Vagina (tissue), 2 donors: ENCODE data around the gene RPS6KA2. TPM values are rescaled to one million over a fixed set of nuclear protein-coding genes. Genes with fewer than 3 reads are reported as not detected.

Source experiments
- DNase-seq, 2 donors: peaks; one replicate each; pipeline ENCODE4 v3.0.0-alpha.2; 2017; ENCODE audit errors: extremely low spot score in 2 of 2
- H3K27ac ChIP-seq: fragments of 200-600 bp; sonication (generic); one replicate; pipeline ENCODE4 v1.5.1; 2019
- H3K27me3 ChIP-seq: fragments of 200-600 bp; sonication (generic); one replicate; pipeline ENCODE4 v1.5.1; 2019
- H3K36me3 ChIP-seq, 2 donors: fragments of 200-600 bp; sonication (generic); one replicate each; pipeline ENCODE4 v1.5.1; 2017 to 2019
- H3K4me1 ChIP-seq: fragments of 200-600 bp; sonication (generic); one replicate; pipeline ENCODE4 v1.5.1; 2019
- H3K4me3 ChIP-seq, 2 donors: fragments of 200-600 bp; sonication (generic); 1 replicate in 1 of 2; 2 replicates in 1 of 2; pipeline ENCODE4 v1.5.1; 2016 to 2019
- H3K9me3 ChIP-seq: fragments of 200-600 bp; sonication (generic); one replicate; pipeline ENCODE4 v1.5.1; 2019
- CTCF ChIP-seq, 3 experiments: fragments of 450-650 bp in 2 of 3; fragments of 200-600 bp in 1 of 3; sonication (generic) in 1 of 3; IDR thresholded peaks; one replicate each; pipeline ENCODE4 v1.5.1; 2017 to 2019; ENCODE audit warnings: antibody characterized with exemption in 3 of 3, mild to moderate bottlenecking in 2 of 3, moderate library complexity in 2 of 3
- POLR2A ChIP-seq, 2 donors: fragments of 450-650 bp; IDR thresholded peaks; one replicate each; pipeline ENCODE4 v1.6.1; 2017; ENCODE audit warnings: antibody characterized with exemption in 2 of 2, mild to moderate bottlenecking in 2 of 2, moderate library complexity in 2 of 2
- POLR2AphosphoS5 ChIP-seq, 2 donors: sonication (generic); formaldehyde crosslinking; IDR thresholded peaks; one replicate each; pipeline ENCODE4 v1.9.0; 2017; ENCODE audit warnings: antibody characterized with exemption in 2 of 2, mild to moderate bottlenecking in 2 of 2, low read depth in 1 of 2; ENCODE audit not compliant: insufficient read depth in 1 of 2
- intact Hi-C: fragments of 100-400 bp; cut with DNase I; formaldehyde crosslinking; loops from one replicate; pipeline ENCODE4 v1.15.1; 2023
- total RNA-seq: library from RNA; depleted of rRNA; stranded (reverse); fragments of >200 nt; gene quantifications from one replicate; pipeline ENCODE4 v1.2.3, GENCODE V29; 2016

The RPS6KA2 gene
- total RNA-seq, 1 donor from 2014 or later = 65.1 TPM

GRCh38 chr6:166642646-166643045 is 15.6 kb upstream of the RPS6KA2 start:
- H3K27ac ChIP-seq = no peak overlapping the region
- intact Hi-C loops = no loop called here
- no peaks in the 10 kb centered on the region for H3K27me3 ChIP-seq
- H3K9me3 ChIP-seq = no peaks in the 10 kb centered on the region
- H3K4me1 ChIP-seq = no peaks in the 10 kb centered on the region
- no peak overlapping the region for H3K4me3 ChIP-seq
- no peak for DNase-seq
- TF ChIP-seq POLR2A (IDR thresholded peaks at IDR 0.05) = no peak
- TF ChIP-seq CTCF (IDR thresholded peaks at IDR 0.05) = no peak
- no peak for TF ChIP-seq POLR2AphosphoS5 (IDR thresholded peaks at IDR 0.05; ENCODE audit: insufficient read depth in 1 of 2, low read depth in 1 of 2)
- H3K36me3 ChIP-seq = no peaks in the 10 kb centered on the region

GRCh38 chr6:166640342-166641043 is 13.4 kb upstream of the RPS6KA2 start:
- Histone ChIP-seq H3K4me3 (no peak overlapping the region), H3K27ac (no peak overlapping the region), H3K27me3 (no peaks in the 10 kb centered on the region)

GRCh38 chr6:166639921-166640320 is 12.9 kb upstream of the RPS6KA2 start:
- no peak for DNase-seq
- no peak overlapping the region for H3K4me3 ChIP-seq
- intact Hi-C loops = no loop called here

More at GRCh38 chr6:166640342-166641043, 13.4 kb upstream of the RPS6KA2 start:
- Histone ChIP-seq H3K36me3 (no peaks in the 10 kb centered on the region), H3K4me1 (peaks cover 15% of the 10 kb centered on the region), H3K9me3 (no peaks in the 10 kb centered on the region)
- intact Hi-C loops = no loop called here
- DNase-seq = no peak
- TF ChIP-seq POLR2A (IDR thresholded peaks at IDR 0.05) (no peak), CTCF (IDR thresholded peaks at IDR 0.05) (no peak), POLR2AphosphoS5 (IDR thresholded peaks at IDR 0.05; ENCODE audit: insufficient read depth in 1 of 2, low read depth in 1 of 2) (no peak)

GRCh38 chr6:166638573-166638964 is 11.5 kb upstream of the RPS6KA2 start:
- Histone ChIP-seq H3K4me3 (no peak overlapping the region), H3K36me3 (no peaks in the 10 kb centered on the region), H3K27me3 (no peaks in the 10 kb centered on the region), H3K9me3 (no peaks in the 10 kb centered on the region), H3K27ac (no peak overlapping the region), H3K4me1 (peaks cover 15% of the 10 kb centered on the region)
- intact Hi-C loops = no loop called here
- no peak for DNase-seq
- TF ChIP-seq CTCF (IDR thresholded peaks at IDR 0.05) (no peak), POLR2A (IDR thresholded peaks at IDR 0.05) (no peak), POLR2AphosphoS5 (IDR thresholded peaks at IDR 0.05; ENCODE audit: insufficient read depth in 1 of 2, low read depth in 1 of 2) (no peak)

More at GRCh38 chr6:166639921-166640320, 12.9 kb upstream of the RPS6KA2 start:
- Histone ChIP-seq H3K27me3 (no peaks in the 10 kb centered on the region), H3K9me3 (no peaks in the 10 kb centered on the region), H3K27ac (no peak overlapping the region), H3K4me1 (peaks cover 15% of the 10 kb centered on the region), H3K36me3 (no peaks in the 10 kb centered on the region)
- TF ChIP-seq POLR2AphosphoS5 (IDR thresholded peaks at IDR 0.05; ENCODE audit: insufficient read depth in 1 of 2, low read depth in 1 of 2) (no peak), CTCF (IDR thresholded peaks at IDR 0.05) (no peak), POLR2A (IDR thresholded peaks at IDR 0.05) (no peak)

- Histone ChIP-seq H3K36me3 (no peaks in the 10 kb centered on the region), H3K27ac (no peak overlapping the region), H3K9me3 (no peaks in the 10 kb centered on the region), H3K27me3 (no peaks in the 10 kb centered on the region), H3K4me1 (peaks cover 15% of the 10 kb centered on the region), H3K4me3 (no peak overlapping the region)
- TF ChIP-seq CTCF (IDR thresholded peaks at IDR 0.05) = no peak
- no peak for TF ChIP-seq POLR2A (IDR thresholded peaks at IDR 0.05)
- no peak for TF ChIP-seq POLR2AphosphoS5 (IDR thresholded peaks at IDR 0.05; ENCODE audit: insufficient read depth in 1 of 2, low read depth in 1 of 2)
- intact Hi-C loops = no loop called here
- no peak for DNase-seq
Measured at GRCh38 chr6:166637812-166638572, 10.9 kb upstream of the RPS6KA2 start.
